NAMALWA (cell line): Measurements from ENCODE around the gene FASN.

ENCODE experiments used
- DNase-seq: peaks from one replicate; pipeline ENCODE4 v3.0.0-alpha.2; 2015; ENCODE audit warnings: low spot score

The FASN gene

GRCh38 chr17:82076018-82076784 lies 21.8 kb downstream of the FASN start:
- no peak for DNase-seq

- DNase-seq: no peak
Measured at GRCh38 chr17:82073446-82073845, 24.6 kb downstream of the FASN start.

- no peak for DNase-seq
Measured at GRCh38 chr17:82072827-82073226, 25.2 kb downstream of the FASN start.

DNA sequence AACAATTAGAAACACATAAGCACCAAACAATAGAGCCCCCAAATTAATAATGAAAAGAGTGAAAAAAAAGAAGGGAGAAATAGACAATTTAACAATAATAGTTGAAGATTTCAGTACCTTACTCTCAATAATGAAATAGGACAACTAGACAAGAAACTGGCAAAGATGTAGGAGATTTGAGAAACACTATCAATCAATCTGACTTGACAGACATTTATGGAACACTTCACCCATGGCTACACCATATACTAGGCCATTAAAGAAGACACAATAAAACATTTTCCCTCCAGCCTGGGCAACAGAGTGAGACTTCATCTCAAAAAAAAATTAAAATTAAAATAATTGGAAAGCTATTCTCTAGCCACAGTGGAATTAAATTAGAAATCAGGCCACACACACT lies 27.4 kb downstream of the FASN start:
- no peak for DNase-seq

GRCh38 chr17:82065638-82066303 lies 32.3 kb downstream of the FASN start, which contains the start of gene DUS1L:
TSS of gene DUS1L (minus strand) at chr17:82065804. CDS start at chr17:82065059, 745 bp downstream.
- DNase-seq: peak; percentile 54

DNA sequence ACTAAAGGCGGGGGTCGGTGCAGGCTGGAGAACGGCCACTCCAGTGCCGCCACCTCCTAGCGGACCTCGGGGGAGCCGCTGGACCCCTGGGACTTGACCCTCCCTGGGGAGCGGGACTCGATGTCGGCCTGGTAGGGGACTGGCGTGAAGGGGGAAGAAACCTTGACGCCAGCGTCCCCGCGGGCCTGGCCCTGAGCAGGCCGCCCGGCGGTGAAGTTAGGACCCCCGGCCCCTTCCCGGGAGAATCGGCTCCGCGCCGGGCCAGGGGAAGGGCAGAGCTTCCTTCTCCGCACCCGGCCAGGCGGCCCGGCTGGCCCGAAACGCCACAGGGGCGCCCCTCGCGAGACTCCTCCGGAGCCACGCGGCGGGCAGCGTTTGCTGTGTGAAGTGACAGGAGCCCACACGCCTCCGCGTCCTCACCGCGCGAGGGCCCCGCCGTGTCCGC lies 32.8 kb downstream of the FASN start:
- peak; percentile 55 for DNase-seq

DNA sequence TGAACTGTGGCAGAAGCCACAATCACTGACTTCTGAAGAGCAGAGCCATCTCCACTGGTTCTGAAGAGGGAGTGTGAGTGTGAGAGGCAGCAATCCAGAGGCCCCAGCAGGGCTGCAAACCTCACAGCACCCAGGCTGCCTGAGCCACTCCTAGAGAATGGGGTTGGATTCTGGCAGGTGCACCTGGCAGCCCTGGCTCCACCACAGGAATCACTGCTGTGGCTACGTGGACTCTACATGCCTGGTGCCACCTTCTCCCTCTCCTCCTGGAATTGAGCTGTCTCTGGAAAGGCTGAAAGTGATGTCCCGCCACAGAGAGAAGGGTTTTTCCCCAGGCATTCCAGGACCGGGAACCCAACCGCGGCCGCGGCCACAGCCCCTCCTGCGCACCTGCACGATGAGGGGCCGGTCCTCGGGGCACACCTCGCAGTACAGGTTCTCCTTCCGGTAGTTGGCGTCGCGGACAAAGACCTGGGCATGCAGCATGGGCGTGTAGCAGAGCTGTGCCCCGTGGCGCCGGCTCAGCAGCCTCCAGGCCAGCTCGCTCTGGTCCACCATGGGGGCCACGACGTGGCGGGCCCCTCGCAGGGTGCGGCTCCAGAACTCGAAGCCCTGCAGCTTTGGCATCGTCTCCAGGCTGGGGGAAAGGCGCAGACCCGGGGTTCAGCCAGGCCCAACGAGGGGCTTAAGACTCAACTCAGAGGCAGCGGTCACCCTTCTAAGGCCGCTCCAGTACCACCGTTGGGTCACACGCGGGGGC lies 33.4 kb downstream of the FASN start:
- no peak for DNase-seq

GRCh38 chr17:82063424-82064415 lies 34.3 kb downstream of the FASN start:
- no peak for DNase-seq

DNA sequence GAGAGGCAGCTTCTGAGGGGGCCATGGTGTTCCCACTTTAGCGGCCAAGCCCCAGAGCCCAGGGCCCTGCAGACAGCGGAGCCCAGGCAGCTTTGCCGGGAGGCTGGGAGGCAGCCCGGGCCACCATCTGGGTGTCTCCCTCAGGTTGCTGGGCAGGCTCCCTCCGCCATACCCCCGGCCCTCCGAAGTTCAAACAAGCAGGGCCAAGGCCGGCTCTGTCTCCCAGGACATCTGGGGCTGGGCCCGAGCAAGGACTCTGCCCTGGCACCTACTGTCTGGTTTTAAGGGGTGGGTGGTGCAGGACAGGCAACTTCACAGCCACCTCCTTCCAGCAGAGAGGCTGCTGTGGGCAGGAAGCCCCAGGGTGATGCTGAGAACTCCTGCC lies 35.1 kb downstream of the FASN start:
- no peak for DNase-seq

DNA sequence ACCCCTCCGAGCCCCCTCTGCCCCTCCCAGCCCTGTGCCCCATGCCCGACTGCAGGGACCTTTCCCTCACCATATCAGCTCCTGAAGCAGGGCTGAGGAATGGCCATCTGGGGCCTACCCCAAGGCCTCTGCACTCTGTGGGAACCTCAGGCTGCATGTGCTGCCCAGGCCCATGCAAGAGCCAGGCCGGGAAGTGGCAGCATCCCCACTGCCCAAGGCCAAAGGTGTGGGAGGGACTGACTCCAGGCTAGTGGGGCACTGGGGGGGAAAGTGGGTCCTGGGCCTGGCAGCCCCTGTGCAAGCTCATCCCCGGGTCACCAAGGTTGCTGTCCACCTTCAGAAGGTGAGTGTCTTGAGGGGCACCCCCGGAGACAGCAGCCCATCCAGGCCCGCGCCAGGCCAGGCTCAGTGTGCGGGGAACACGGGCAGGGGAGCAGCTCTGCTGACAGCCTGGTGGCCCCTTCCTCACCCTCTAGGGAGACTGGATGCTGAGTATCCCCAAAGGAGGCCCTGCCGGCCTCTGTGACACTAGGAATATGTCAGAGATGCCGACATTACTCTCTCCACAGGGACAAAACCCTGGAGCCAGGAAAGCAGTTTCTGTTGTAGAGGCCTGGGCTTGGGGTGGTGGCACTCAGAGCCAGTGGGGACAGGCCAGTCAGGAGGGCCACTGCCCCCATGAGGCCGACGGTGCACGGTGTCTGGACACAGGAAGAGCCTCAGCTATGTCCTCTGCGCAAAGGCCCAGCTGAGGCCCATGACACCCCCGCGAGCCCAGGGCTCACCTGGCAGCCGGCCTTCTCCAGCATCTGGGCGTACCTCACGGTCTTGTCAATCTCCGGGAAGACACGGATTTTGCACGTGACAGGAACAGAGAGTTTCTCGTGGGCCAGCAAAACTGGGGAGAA lies 35.7 kb downstream of the FASN start:
- no peak for DNase-seq

GRCh38 chr17:82061047-82061925 lies 36.8 kb downstream of the FASN start:
- DNase-seq: no peak

GRCh38 chr17:82060614-82061013 lies 37.4 kb downstream of the FASN start:
- DNase-seq: no peak

- DNase-seq: no peak
Measured at GRCh38 chr17:82060001-82060380, 38.0 kb downstream of the FASN start.

DNA sequence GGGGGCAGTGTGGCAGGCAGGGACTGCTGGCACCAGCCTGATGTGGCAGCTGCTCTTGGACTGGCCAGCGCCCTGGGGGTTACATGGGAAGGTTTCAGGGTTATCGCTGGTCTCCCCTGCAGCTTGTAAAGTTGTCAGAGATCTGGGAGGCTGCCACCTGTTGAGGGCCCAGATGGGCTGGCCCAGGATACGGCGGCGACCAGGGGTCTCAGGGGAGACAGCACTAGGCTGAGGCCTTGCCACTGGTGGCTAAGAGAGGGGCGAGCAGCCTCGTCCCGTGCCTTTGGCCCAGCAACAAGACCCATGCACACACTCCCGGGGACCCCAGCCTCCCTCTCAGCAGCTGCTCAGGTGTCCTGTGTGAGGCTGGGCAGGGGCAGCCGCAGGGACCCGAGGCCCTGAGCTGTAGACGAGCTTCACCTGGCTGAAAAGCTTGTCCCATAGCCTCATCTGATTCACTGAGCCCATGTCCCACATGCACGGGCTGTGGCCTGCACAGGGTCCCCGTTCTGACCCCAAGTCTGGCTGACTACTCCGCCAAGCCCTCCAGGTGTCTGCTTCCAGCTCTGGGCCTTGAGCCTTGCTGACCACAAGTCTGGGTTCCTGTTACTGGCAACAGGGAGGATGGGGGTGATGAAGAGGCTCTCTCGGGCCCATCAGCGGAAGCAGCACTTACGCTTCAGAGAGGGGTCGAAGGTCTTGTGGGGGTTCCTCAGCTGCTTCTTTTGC lies 38.6 kb downstream of the FASN start:
- DNase-seq: no peak

DNA sequence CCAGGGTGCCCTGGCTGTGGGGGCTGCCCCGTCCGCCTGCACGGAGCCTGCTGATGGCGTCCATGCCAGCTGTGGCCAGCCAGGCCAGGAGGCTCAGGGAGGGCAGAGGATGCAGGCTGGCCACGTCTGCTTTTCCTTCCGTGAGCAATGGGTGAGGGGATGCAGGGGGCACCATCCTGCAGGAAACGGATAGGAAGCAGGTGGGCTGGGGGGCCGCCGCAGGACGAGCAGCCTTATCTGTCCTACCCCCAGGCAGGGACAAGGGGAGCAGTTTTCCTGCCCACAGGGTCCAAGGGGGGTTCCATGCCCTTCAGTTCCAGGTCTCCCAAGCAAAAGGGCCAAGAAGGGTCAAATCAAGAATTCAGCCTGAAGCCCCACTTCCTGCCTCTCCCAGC lies 39.2 kb downstream of the FASN start:
- DNase-seq: no peak

DNA sequence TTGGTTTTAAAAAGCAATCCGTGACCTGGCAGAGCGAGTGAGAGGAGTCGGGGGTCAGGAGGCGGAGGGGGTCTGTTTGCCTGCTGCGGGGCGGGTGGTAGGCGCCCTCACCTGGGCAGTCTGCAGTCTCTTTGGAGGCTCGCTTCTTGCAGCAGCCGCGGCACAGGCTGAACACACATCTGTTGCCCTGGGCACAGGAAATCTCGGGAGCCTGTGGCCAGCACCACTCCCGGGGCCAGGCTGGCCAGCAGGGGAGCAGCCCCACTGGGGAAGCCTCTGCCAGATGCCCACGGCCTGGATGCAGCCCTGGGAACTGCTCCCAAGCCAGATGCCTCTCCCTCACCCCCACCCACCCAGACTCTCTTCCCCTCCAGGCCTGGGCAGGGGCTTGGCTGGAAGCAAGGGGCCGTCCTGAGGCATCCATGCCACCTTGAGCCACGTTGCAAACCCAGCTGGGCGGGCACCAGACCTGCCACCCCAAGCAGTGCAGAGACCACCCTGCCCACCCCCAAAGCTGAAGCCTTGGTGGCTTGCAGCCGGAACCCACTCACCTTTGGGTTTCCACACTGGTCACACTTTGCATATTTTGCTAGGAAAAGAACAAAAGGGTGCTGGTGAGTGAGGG lies 39.7 kb downstream of the FASN start:
- DNase-seq: no peak

GRCh38 chr17:82056729-82057621 lies 41.1 kb downstream of the FASN start:
- DNase-seq: no peak
